Kidney (tissue), 14 donors: ENCODE data around the gene CLUH. TPM values are rescaled to one million over a fixed set of nuclear protein-coding genes. Genes with fewer than 3 reads are reported as not detected.

Experiments
- DNase-seq, 5 donors: peaks; one replicate each; pipeline ENCODE4 v3.0.0-alpha.2; 2013 to 2020
- FAIRE-seq: peaks from 2 replicates; lab custom pipeline; 2012; peaks lifted over from hg19 to GRCh38; lab: Jason Lieb, UNC
- H3K27ac ChIP-seq, 2 donors: one replicate each; pipeline ENCODE4 v1.7.0; 2013; ENCODE audit warnings: low read depth in 2 of 2, low read length in 2 of 2, inconsistent platforms in 1 of 2
- H3K27me3 ChIP-seq: one replicate; pipeline ENCODE4 v1.7.1; 2013; ENCODE audit warnings: low read length, inconsistent platforms; ENCODE audit not compliant: control insufficient read depth, insufficient read depth
- H3K36me3 ChIP-seq, 3 donors: one replicate each; pipeline versions ENCODE4 v1.7.0 to v1.7.1; 2013; ENCODE audit warnings: low read length in 3 of 3, control low read depth in 1 of 3, inconsistent platforms in 1 of 3; ENCODE audit not compliant: insufficient read depth in 3 of 3, control insufficient read depth in 2 of 3
- H3K4me1 ChIP-seq, 3 donors: one replicate each; pipeline versions ENCODE4 v1.7.0 to v1.7.1; 2013; ENCODE audit warnings: low read length in 3 of 3, inconsistent platforms in 1 of 3, low read depth in 1 of 3; ENCODE audit not compliant: control insufficient read depth in 2 of 3, insufficient read depth in 2 of 3
- H3K4me3 ChIP-seq, 3 donors: one replicate each; pipeline versions ENCODE4 v1.7.0 to v1.8.1; 2013; ENCODE audit warnings: low read length in 3 of 3, control low read depth in 1 of 3, inconsistent platforms in 1 of 3
- H3K9ac ChIP-seq, 3 donors: one replicate each; pipeline versions ENCODE4 v1.7.0 to v1.7.1; 2013; ENCODE audit warnings: low read length in 3 of 3, control low read depth in 1 of 3, inconsistent platforms in 1 of 3
- H3K9me3 ChIP-seq, 3 donors: one replicate each; pipeline versions ENCODE4 v1.7.0 to v1.7.1; 2013; ENCODE audit warnings: low read length in 3 of 3, control low read depth in 1 of 3, inconsistent platforms in 1 of 3; ENCODE audit not compliant: control insufficient read depth in 2 of 3, insufficient read depth in 1 of 3
- intact Hi-C: fragments of 100-400 bp; cut with DNase I; formaldehyde crosslinking; loops from one replicate; pipeline ENCODE4 v1.11.1; 2022
- polyA plus RNA-seq: library from polyadenylated mRNA; stranded (reverse); fragments of 350-450 nt; fragmentation: Illumina TruSeq; extraction: RNeasy Lipid Tissue Mini Kit (QIAGEN cat#74804); gene quantifications from one replicate; pipeline ENCODE4 v1.2.3, GENCODE V29; 2014; ENCODE audit warnings: low read depth, low replicate concordance; ENCODE audit not compliant: insufficient read depth
- total RNA-seq: library from RNA; stranded (reverse); fragmentation: NEBNext Ultra II Directional; extraction: Animal tissue kit (Norgen Biotek cat#: 25700); gene quantifications from one replicate; pipeline ENCODE4 v1.2.1, GENCODE V29; 2021
- TF ChIP-seq, protein P1 (sequence below): IDR thresholded peaks from 3 replicates; pipeline ENCODE4 v1.5.1; 2012; ENCODE audit warnings: mild to moderate bottlenecking, moderate library complexity, borderline replicate concordance; ENCODE audit not compliant: insufficient read depth; ENCODE audit errors: extremely low read depth
- donor health status: control.
- donor health status: control.
- donor health status: control.
- donor health status: control.
- donor health status: control.
- donor health status: DM: yes; HTN: yes; CAD: no.
- donor health status: Normal renal cell carcinoma (clear cell type).

The CLUH gene
- total and polyA plus RNA-seq, 2 donors from 2014 or later, result 49.5 to 93.1 TPM

DNA sequence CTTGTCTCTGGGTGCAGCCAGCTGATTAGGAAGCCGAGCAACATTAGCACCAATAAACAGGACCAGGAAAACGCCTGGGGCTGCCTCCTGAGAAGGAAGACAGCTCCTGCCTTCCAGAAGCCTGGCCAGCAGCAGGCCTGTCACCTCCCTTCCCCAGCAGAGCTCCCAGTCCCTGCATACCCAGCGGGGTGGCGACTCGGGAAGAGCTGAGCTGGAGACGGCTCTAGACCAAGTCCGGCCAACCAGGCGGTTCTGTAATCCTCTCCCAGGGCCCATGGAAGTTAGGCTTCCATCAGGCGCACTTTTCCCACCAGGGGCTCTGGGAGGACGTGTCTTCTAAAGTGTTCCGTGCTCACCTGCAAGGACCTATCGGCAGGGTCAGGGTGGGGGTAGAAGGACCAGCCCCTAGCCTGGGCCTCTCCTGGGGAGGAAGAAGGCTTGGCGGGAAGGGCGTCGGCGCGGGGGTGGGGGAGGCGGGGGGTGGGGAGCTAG, 12.0 kb upstream of the CLUH start:
- H3K27ac ChIP-seq, result no peak overlapping the region
- H3K4me3 ChIP-seq, result no peak overlapping the region
- H3K4me1 ChIP-seq, result no peaks in the 10 kb centered on the region
- no peaks in the 10 kb centered on the region for H3K36me3 ChIP-seq
- no peak overlapping the region for H3K9ac ChIP-seq
- no peak for FAIRE-seq
- TF ChIP-seq, protein P1, sequence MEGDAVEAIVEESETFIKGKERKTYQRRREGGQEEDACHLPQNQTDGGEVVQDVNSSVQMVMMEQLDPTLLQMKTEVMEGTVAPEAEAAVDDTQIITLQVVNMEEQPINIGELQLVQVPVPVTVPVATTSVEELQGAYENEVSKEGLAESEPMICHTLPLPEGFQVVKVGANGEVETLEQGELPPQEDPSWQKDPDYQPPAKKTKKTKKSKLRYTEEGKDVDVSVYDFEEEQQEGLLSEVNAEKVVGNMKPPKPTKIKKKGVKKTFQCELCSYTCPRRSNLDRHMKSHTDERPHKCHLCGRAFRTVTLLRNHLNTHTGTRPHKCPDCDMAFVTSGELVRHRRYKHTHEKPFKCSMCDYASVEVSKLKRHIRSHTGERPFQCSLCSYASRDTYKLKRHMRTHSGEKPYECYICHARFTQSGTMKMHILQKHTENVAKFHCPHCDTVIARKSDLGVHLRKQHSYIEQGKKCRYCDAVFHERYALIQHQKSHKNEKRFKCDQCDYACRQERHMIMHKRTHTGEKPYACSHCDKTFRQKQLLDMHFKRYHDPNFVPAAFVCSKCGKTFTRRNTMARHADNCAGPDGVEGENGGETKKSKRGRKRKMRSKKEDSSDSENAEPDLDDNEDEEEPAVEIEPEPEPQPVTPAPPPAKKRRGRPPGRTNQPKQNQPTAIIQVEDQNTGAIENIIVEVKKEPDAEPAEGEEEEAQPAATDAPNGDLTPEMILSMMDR, result no peak
- intact Hi-C loops, result no loop called here
- H3K9me3 ChIP-seq, result no peaks in the 10 kb centered on the region
- DNase-seq, result peak in 2 of 5 donors; percentile 20 to 29
- H3K27me3 ChIP-seq, result peaks cover 7% of the 10 kb centered on the region

DNA sequence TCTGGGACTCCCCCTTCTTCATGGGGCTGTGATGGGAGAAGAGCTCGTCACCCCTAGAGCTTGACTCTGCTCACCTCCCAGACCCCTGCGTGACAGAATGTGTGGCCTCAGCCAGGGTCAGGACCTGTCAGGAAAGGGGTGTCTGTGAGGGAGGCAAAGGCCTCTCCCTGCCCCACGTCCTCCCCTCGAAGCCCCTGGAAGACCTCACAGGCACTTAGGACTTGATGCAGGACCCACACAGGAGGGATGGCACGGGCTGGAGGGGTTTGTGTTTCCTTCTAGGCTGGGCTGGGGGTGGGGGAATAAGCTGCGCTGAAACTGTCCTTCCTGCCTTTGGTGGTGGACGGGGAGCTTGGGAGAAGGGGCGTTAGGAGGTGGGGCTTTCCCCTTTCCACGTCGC, 11.0 kb upstream of the CLUH start:
- intact Hi-C loops, result no loop called here
- DNase-seq, result no peak
- H3K9ac ChIP-seq, result no peak overlapping the region
- H3K4me3 ChIP-seq, result no peak overlapping the region
- H3K9me3 ChIP-seq, result no peaks in the 10 kb centered on the region
- H3K27me3 ChIP-seq, result peaks cover 7% of the 10 kb centered on the region
- TF ChIP-seq, protein P1, result no peak
- no peaks in the 10 kb centered on the region for H3K4me1 ChIP-seq
- H3K27ac ChIP-seq, result no peak overlapping the region
- no peak for FAIRE-seq
- no peaks in the 10 kb centered on the region for H3K36me3 ChIP-seq

- Histone ChIP-seq H3K27ac (no peak overlapping the region), H3K4me3 (no peak overlapping the region), H3K9ac (no peak overlapping the region), H3K4me1 (no peaks in the 10 kb centered on the region), H3K9me3 (no peaks in the 10 kb centered on the region), H3K27me3 (peaks cover 7% of the 10 kb centered on the region), H3K36me3 (no peaks in the 10 kb centered on the region)
- intact Hi-C loops, result no loop called here
- no peak for DNase-seq
- TF ChIP-seq, protein P1, result no peak
- no peak for FAIRE-seq
Observed at GRCh38 chr17:2721603-2722002, 10.0 kb upstream of the CLUH start.

- H3K9ac ChIP-seq, result no peak overlapping the region
- no peaks in the 10 kb centered on the region for H3K27me3 ChIP-seq
- intact Hi-C loops, result no loop called here
- FAIRE-seq, result no peak
- H3K4me1 ChIP-seq, result no peaks in the 10 kb centered on the region
- H3K9me3 ChIP-seq, result no peaks in the 10 kb centered on the region
- DNase-seq, result no peak
- no peak overlapping the region for H3K4me3 ChIP-seq
- H3K27ac ChIP-seq, result no peak overlapping the region
- H3K36me3 ChIP-seq, result no peaks in the 10 kb centered on the region
- TF ChIP-seq, protein P1, result no peak
Observed at GRCh38 chr17:2719861-2720260, 8.3 kb upstream of the CLUH start.
